Measurements from ENCODE around the gene S1PR2. TPM values are rescaled to one million over a fixed set of nuclear protein-coding genes. Genes with fewer than 3 reads are reported as not detected.
A peak's percentile ranks its signal among the peaks of the same experiment; 100 is the strongest.
"Not testable (repeated sequence)": the region's sequence is repeated elsewhere in the genome, so short reads cannot be mapped to it uniquely, and the experiment has no call there.

Gene S1PR2
- total RNA-seq, 2 experiments from 2014 or later = 9.5 to 10.6 TPM

DNA sequence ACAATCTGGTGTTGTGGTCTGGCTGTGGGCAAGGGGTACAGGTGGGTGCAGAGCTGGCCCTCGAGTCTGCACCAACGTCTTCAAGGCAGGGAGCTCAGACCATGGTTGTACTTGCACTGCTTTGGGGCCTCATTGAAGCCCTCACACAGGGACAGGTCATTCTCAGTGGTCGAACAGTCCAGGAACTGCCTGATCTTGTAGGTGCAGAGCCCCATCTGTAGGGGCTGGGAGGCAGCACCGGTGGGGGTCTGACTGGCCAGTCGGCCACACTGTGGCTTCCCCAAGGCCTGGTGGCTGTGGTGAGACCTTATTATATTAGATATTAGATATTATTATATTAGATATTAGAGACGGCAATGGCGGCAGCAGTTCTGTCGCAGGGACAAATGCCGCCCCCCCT is 14.0 kb downstream of the S1PR2 start:
- no peaks in the 10 kb centered on the region for H3K9me3 Mint-ChIP-seq
- H3K4me3 Mint-ChIP-seq = no peak overlapping the region
- no peaks in the 10 kb centered on the region for H3K36me3 Mint-ChIP-seq (ENCODE audit: low read depth)
- H3K27ac Mint-ChIP-seq = no peak overlapping the region
- H3K4me1 Mint-ChIP-seq = peaks cover 4% of the 10 kb centered on the region
- POLR2A ChIA-PET = interaction anchor here (1.2 kb wide), 1 partner anchor 22 kb away, joined by 4 read pairs; the partner anchor contains the start of gene DNMT1
- CTCF ChIA-PET = no interaction called here
- DNase-seq = no peak
- H3K27me3 Mint-ChIP-seq = no peaks in the 10 kb centered on the region

DNA sequence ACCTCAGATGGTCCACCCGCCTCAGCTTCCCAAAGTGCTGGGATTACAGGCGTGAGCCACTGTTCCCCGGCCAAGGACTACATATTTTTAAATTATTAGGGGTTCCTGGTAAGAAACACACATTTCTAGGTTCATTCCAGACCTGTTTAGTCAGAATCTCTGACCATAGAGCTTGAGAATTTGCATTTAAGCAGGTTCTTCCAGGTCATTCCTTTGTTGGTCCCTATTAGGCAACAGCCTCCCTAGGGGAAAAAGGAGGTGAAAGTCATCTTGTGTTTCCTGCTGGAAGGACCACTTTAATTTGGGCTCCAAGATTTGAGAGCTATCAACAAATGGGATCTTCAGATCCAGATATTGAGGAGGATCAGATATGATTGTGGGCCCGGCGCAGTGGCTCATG is 16.3 kb downstream of the S1PR2 start:
- no peak overlapping the region for H3K4me3 Mint-ChIP-seq
- no peaks in the 10 kb centered on the region for H3K27me3 Mint-ChIP-seq
- no peak overlapping the region for H3K27ac Mint-ChIP-seq
- DNase-seq = no peak
- no peaks in the 10 kb centered on the region for H3K36me3 Mint-ChIP-seq (ENCODE audit: low read depth)
- H3K9me3 Mint-ChIP-seq = no peaks in the 10 kb centered on the region
- peaks cover 2% of the 10 kb centered on the region for H3K4me1 Mint-ChIP-seq
- ChIA-PET POLR2A (interaction anchor here (1.8 kb wide), 1 partner anchor 21 kb away, joined by 4 read pairs; no protein-coding TSS in a partner anchor), CTCF (interaction anchor here (1.1 kb wide), 1 partner anchor 36 kb away, joined by 3 read pairs; no protein-coding TSS in a partner anchor)

DNA sequence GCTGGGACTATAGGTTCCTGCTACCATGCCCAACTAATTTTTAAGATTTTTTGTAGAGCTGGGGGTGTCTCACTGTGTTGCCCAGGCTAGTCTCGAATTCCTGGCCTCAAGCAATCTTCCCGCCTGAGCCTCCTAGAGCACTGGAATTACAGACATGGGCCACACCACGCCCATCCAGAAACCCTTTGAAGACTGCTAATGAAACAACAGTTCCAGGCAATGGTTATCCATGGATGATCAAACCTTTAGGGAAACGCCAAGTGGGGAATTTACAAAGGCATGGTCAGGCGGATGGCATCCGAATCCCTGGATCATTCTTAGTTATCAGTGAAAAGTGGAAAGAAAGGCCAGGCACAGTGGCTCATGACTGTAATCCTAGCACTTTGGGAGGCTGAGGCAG is 19.4 kb downstream of the S1PR2 start:
- Mint-ChIP-seq H3K27me3 (no peaks in the 10 kb centered on the region), H3K27ac (no peak overlapping the region), H3K4me3 (no peak overlapping the region), H3K36me3 (ENCODE audit: low read depth) (peaks cover 3% of the 10 kb centered on the region), H3K4me1 (no peaks in the 10 kb centered on the region), H3K9me3 (peaks cover 7% of the 10 kb centered on the region)
- DNase-seq = no peak
- ChIA-PET CTCF (no interaction called here), POLR2A (no interaction called here)

DNA sequence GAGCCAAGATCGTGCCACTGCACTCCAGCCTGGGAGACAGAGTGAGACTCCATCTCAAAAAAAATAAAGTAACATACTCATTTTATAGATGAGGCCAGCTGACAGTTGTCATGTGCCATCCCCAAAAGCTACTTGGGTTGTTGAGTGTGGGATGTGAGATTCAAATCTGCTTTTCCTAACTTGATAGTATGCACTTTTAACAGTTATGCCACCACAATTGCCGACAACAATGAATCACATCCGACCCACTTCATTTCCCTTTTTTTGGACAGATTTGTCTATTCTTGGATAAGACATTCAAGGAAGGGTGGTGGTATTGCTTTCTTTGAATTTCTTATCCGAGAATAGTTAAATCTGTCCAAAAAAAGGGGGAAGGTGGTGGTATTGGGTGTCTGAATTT is 20.1 kb downstream of the S1PR2 start:
- ChIA-PET POLR2A (no interaction called here), CTCF (no interaction called here)

DNA sequence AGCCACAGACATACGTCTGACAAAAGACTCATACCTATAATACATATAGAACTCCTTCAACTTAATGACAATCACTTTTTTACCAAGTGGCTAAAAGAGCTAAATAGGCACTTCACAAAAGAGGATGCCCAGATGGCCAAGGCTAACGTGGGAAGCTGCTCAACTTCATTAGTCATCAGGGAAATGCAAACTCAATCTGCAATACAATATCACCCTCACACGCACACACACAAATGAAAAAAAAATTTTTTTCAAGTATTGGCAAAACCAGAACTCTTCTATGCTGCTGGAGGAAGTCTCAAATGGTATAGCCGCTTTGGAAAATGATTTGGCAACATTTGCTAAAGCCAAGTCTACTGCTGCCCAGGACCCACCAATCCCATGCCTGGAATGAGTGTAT is 21.8 kb downstream of the S1PR2 start:
- H3K9me3 Mint-ChIP-seq = peaks cover 7% of the 10 kb centered on the region

More for the DNA sequence above, 20.1 kb downstream of the S1PR2 start:
- H3K9me3 Mint-ChIP-seq = peaks cover 7% of the 10 kb centered on the region
- H3K36me3 Mint-ChIP-seq (ENCODE audit: low read depth) = peaks cover 3% of the 10 kb centered on the region
- H3K4me1 Mint-ChIP-seq = no peaks in the 10 kb centered on the region
- DNase-seq = no peak
- no peak overlapping the region for H3K27ac Mint-ChIP-seq
- H3K4me3 Mint-ChIP-seq = no peak overlapping the region
- no peaks in the 10 kb centered on the region for H3K27me3 Mint-ChIP-seq

DNA sequence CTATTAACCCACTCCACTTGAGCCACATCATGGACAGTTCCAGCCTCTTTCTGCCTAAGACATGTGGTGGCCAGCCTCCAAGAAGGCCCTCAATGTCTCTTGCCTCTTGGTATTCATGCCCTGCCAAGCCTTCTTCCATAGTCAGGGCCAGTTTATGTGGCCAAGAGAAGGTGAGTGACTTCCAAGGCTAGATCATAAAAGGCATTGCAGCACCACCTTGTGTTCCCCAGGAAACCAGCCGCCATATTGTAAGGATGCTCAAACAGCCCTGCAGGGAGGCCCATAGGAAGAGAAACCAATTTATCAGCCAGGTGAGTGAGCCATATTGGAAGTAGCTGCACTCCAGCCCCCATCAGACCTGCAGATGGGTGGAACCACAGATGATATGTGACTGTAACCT is 24.1 kb downstream of the S1PR2 start:
- ChIA-PET CTCF (interaction anchor here (0.6 kb wide), 1 partner anchor 9 kb away, joined by 3 read pairs; no protein-coding TSS in a partner anchor), POLR2A (interaction anchor here (1.2 to 1.8 kb wide), 3 partner anchors 12 to 19 kb away, joined by 3 to 5 read pairs (median 3); partner anchors contain the start of gene DNMT1)
- no peaks in the 10 kb centered on the region for H3K4me1 Mint-ChIP-seq
- H3K36me3 Mint-ChIP-seq (ENCODE audit: low read depth) = peaks cover 3% of the 10 kb centered on the region
- no peak for DNase-seq
- peaks cover 7% of the 10 kb centered on the region for H3K9me3 Mint-ChIP-seq
- no peak overlapping the region for H3K4me3 Mint-ChIP-seq
- no peaks in the 10 kb centered on the region for H3K27me3 Mint-ChIP-seq
- H3K27ac Mint-ChIP-seq = no peak overlapping the region

More for the DNA sequence above, 21.8 kb downstream of the S1PR2 start:
- ChIA-PET CTCF (interaction anchor here (0.6 to 1.0 kb wide), 2 partner anchors 10 to 41 kb away, joined by 4 read pairs; no protein-coding TSS in a partner anchor), POLR2A (interaction anchor here (0.9 to 1.6 kb wide), 2 partner anchors 10 to 15 kb away, joined by 3 read pairs; no protein-coding TSS in a partner anchor)
- H3K4me3 Mint-ChIP-seq = no peak overlapping the region
- DNase-seq = no peak
- no peaks in the 10 kb centered on the region for H3K4me1 Mint-ChIP-seq
- H3K36me3 Mint-ChIP-seq (ENCODE audit: low read depth) = peaks cover 3% of the 10 kb centered on the region
- H3K27ac Mint-ChIP-seq = no peak overlapping the region
- no peaks in the 10 kb centered on the region for H3K27me3 Mint-ChIP-seq

DNA sequence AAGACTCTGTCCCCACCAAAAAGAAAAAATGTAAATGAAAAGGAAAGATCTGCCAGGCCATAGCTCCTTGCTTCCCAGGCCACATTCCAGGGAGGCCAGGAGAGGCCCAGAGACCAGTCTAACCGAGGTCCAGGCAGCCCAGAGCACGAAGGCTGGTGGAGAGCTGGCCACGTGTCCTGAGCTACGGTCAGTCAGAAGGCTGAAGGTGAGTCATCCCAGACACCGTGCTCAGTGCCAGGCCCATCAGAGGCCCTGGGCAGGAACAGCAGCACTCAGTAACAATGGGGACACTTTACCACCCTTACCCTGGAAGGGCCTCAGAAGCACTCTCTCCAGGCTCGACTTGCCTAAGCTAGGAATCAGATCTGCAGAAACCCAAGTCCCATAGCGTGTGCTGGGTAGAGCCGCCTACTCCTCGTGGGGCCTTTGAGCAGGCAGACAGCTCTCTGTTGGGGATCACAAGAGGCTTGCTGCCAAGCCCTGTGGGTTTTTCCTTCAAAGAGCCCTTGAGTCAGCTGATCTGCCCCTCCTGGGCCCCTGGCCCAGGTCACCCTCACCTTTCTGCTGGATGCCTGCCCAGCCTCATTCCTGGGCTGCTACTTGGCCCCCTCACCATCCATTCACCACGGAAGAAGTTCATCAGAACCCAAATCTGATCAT is 24.8 kb downstream of the S1PR2 start:
- no peaks in the 10 kb centered on the region for H3K4me1 Mint-ChIP-seq
- peaks cover 3% of the 10 kb centered on the region for H3K36me3 Mint-ChIP-seq (ENCODE audit: low read depth)
- no peaks in the 10 kb centered on the region for H3K27me3 Mint-ChIP-seq
- no peak overlapping the region for H3K27ac Mint-ChIP-seq
- no peak overlapping the region for H3K4me3 Mint-ChIP-seq
- CTCF ChIA-PET = no interaction called here
- POLR2A ChIA-PET = interaction anchor here (1.3 to 1.8 kb wide), 2 partner anchors 11 to 18 kb away, joined by 3 to 5 read pairs; partner anchors contain the start of gene DNMT1
- H3K9me3 Mint-ChIP-seq = peaks cover 7% of the 10 kb centered on the region
- no peak for DNase-seq

DNA sequence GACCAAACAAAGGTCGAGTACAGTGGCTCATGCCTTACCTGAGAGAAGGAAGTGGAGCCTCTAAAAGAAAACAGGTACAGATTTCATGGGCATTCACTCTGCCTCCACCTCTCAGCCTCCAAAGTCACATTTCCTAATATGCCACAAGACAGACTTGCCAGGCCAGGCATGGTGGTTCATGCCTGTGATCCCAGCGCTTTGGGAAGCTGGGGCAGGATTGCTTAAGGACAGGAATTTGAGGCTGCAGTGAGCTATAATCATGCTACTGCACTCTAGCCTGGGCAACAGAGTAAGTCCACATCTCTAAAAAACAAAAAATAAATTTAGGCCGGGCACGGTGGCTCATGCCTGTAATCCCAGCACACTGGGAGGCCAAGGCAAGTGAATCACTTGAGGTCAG is 25.5 kb downstream of the S1PR2 start:
- CTCF ChIA-PET = no interaction called here
- Mint-ChIP-seq H3K27me3 (no peaks in the 10 kb centered on the region), H3K4me1 (no peaks in the 10 kb centered on the region), H3K4me3 (no peak overlapping the region), H3K9me3 (peaks cover 7% of the 10 kb centered on the region), H3K27ac (no peak overlapping the region), H3K36me3 (ENCODE audit: low read depth) (peaks cover 3% of the 10 kb centered on the region)
- DNase-seq = no peak
- POLR2A ChIA-PET = interaction anchor here (1.3 to 1.8 kb wide), 2 partner anchors 11 to 18 kb away, joined by 3 to 5 read pairs; partner anchors contain the start of gene DNMT1

DNA sequence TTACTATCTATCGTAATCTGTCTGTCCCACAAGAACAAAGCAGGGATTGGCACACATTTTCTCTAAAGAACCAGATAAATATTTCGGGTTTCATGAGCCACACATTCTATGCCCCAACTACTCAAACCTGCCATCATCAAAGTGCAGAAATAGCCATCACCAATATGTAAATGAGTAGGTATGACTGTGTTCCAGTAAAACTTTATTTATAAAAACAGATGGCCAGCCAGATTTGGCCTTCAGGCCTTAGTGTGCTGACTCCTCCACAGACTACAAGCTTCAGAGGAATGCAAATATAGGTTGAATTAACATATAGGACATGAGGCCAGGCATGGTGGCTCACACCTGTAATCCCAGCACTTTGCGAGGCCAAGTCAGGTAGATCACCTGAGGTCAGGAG is 27.4 kb downstream of the S1PR2 start:
- ChIA-PET POLR2A (interaction anchor here (1.2 kb wide), 1 partner anchor 669 kb away, joined by 3 read pairs; no protein-coding TSS in a partner anchor), CTCF (interaction anchor here (2.0 kb wide), 1 partner anchor 47 kb away, joined by 4 read pairs; no protein-coding TSS in a partner anchor)
- Mint-ChIP-seq H3K36me3 (ENCODE audit: low read depth) (peaks cover 3% of the 10 kb centered on the region), H3K27ac (no peak overlapping the region), H3K4me3 (no peak overlapping the region), H3K27me3 (no peaks in the 10 kb centered on the region), H3K9me3 (peaks cover 7% of the 10 kb centered on the region), H3K4me1 (peaks cover 9% of the 10 kb centered on the region)
- no peak for DNase-seq

DNA sequence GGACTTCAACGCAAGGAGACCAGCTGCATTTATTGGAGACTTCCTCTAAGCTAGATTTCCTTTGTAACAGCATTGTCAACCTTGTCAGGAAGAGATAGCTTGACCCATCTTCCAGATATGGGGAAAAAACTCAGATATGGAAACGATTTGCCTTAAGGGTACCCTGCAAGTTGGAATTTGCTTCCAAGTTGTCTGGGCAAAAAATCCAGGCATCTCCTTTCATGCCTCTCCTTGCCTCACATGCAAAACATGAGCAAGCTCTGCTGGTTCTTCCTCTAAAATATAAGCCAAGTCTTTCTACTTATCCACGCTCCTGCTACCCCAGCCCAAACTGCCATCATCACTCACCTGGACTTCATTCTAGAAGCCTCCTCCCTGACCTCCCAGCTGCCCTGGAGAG is 30.0 kb downstream of the S1PR2 start:
- no peaks in the 10 kb centered on the region for H3K36me3 Mint-ChIP-seq (ENCODE audit: low read depth)
- POLR2A ChIA-PET = no interaction called here
- H3K4me1 Mint-ChIP-seq = peaks cover 15% of the 10 kb centered on the region
- H3K4me3 Mint-ChIP-seq = no peak overlapping the region
- H3K27ac Mint-ChIP-seq = no peak overlapping the region
- CTCF ChIA-PET = interaction anchor here (1.5 to 5.0 kb wide), 2 partner anchors 27 to 49 kb away, joined by 8 to 24 read pairs; no protein-coding TSS in a partner anchor
- H3K27me3 Mint-ChIP-seq = no peaks in the 10 kb centered on the region
- no peaks in the 10 kb centered on the region for H3K9me3 Mint-ChIP-seq
- DNase-seq = no peak

DNA sequence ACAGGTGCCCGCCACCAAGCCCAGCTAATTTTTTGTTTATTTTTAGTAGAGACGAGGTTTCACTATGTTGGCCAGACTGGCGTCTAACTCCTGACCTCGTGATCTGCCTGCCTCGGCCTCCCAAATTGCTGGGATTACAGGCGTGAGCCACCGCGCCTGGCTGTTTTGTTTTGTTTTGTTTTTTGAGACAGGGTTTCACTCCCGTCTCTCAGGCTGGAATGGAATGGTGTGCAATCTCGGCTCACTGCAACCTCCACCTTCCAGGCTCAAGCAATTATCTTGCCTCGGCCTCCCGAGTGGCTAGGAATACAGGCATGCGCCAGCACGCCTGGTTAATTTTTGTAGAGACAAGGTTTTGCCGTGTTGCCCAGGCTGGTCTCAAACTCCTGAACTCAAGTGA is 31.0 kb downstream of the S1PR2 start:
- not testable (repeated sequence) for H3K9me3 Mint-ChIP-seq; DNase-seq; H3K27me3 Mint-ChIP-seq; H3K4me3 Mint-ChIP-seq; H3K36me3 Mint-ChIP-seq (ENCODE audit: low read depth); H3K27ac Mint-ChIP-seq
- POLR2A ChIA-PET = interaction anchor here (2.3 kb wide), 1 partner anchor 36 kb away, joined by 8 read pairs; no protein-coding TSS in a partner anchor
- peaks cover 20% of the 10 kb centered on the region for H3K4me1 Mint-ChIP-seq
- CTCF ChIA-PET = interaction anchor here (1.0 to 5.0 kb wide), 3 partner anchors 12 to 50 kb away, joined by 3 to 24 read pairs (median 9); no protein-coding TSS in a partner anchor

DNA sequence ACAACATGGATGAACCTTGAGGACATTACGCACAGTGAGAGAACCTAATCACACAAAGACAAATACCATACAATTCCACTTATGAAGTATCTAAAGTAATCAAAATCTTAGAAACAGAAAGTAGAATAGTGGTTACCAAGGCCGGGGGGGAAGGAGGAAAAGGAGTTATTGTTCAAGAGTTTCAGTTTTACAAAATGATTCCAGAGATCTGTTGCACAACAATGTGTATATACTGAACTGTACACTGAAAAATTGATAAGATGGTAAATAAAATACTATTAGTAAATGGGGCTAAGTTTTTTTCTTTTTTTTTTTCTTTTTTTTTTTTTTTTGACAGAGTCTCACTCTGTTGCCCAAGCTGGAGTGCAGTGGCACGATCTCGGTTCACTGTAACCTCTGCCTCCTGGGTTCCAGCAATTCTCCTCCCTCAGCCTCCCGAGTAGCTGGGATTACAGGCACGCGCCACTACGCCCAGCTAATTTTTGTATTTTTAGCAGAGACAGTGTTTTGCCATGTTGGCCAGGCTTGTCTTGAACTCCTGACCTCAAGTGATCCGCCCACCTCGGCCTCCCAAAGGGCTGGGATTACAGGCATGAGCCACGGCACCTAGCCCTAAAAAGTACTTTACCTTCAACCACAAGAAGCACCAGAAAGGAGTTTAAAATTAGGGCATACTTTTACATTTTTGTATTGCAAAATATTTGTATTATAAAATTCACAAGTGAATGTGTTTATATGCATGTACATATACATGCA is 32.1 kb downstream of the S1PR2 start:
- Mint-ChIP-seq H3K4me1 (peaks cover 26% of the 10 kb centered on the region), H3K27ac (peak overlapping the region; percentile 72), H3K4me3 (peak overlapping the region; percentile 52)
- not testable (repeated sequence) for H3K27me3 Mint-ChIP-seq; DNase-seq; H3K9me3 Mint-ChIP-seq; H3K36me3 Mint-ChIP-seq (ENCODE audit: low read depth)
- POLR2A ChIA-PET = interaction anchor here (1.1 to 2.3 kb wide), 3 partner anchors 37 to 57 kb away, joined by 4 to 8 read pairs (median 4); no protein-coding TSS in a partner anchor
- CTCF ChIA-PET = interaction anchor here (0.6 to 5.0 kb wide), 4 partner anchors 11 to 54 kb away, joined by 3 to 24 read pairs (median 6); no protein-coding TSS in a partner anchor

DNA sequence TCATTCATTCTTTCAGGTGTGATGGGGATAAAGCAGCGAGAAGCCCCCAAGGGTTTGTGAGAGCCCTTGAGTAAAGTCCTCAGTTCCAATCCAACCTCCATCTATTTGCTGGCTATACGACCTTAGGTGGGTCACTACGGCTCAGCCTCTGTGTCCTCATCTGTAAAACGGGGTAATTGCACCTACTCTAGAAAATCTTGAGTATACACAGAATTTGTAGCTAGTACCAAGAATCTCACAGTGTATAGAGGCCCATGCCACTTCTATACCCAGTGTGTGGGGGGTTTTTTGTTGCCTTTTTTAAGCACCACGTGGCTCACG is 36.0 kb downstream of the S1PR2 start:
- no peaks in the 10 kb centered on the region for H3K9me3 Mint-ChIP-seq
- CTCF ChIA-PET = interaction anchor here (0.8 to 3.0 kb wide), 5 partner anchors 37 to 97 kb away, joined by 3 to 18 read pairs (median 4); partner anchors contain the start of genes MRPL4 and S1PR2
- H3K4me1 Mint-ChIP-seq = peaks cover 56% of the 10 kb centered on the region

More for the DNA sequence above, 36.0 kb downstream of the S1PR2 start:
- Mint-ChIP-seq H3K27me3 (no peaks in the 10 kb centered on the region), H3K4me3 (peak overlapping the region; percentile 100), H3K27ac (peak overlapping the region; percentile 97), H3K36me3 (ENCODE audit: low read depth) (peaks cover 32% of the 10 kb centered on the region)
- POLR2A ChIA-PET = interaction anchor here (0.6 to 2.4 kb wide), 21 partner anchors 9 to 373 kb away, joined by 3 to 21 read pairs (median 4); partner anchors contain the start of genes EIF3G, ICAM1, MRPL4 and P2RY11
- DNase-seq = no peak

Data from activated CD4-positive, alpha-beta memory T cell treated with anti-CD3 and anti-CD28 coated beads, Interleukin-2, amount 10 ng/mL, durations not matched to agents 7 days and 5 days (primary cell).